Stimulated activated CD8-positive, alpha-beta memory T cell treated with anti-CD3 and anti-CD28 coated beads, Interleukin-4, amount 100 ng/mL, for 24 hours (primary cell): Measurements from ENCODE around the gene HJURP.

Experiments used
- DNase-seq: peaks from one replicate; pipeline ENCODE4 v3.0.0-alpha.2; 2020; ENCODE audit warnings: low read depth

The HJURP gene

DNA sequence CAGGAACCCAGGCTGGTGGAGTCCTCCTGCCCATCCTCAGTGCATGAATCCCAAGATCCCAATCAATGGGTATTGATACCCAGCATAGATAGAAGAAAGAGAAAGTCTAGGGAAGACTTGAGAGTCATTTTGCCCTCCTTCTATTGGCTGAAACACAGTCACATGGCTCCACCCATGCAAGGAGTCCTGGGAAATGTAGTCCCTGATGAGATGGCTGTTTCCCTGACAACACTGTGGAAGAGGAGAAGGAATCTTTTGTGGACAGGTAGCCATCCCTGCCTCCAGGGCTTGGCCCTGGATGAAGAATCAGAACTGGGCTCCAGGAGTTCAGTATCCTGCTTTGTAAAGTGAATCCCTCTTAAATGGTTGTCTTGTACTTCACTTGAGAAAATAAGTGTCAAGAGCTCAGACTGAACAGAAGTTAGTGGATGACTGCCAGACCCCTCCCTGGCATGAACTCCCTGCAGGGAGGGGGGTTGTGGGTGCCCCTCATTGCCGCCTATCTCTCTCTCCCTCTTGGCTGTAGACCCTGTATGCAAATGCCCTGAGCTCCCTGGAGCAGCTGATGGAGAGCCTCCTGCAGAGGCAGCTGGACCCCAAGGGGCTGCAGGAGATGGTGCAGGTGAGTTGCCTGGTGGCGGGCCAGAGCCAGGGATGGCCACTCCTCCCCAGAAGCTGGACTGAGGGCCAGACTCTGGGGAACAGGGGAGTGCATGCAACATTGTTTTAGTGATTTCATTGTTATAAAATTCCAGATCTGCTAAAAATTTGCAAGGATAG lies 40.1 kb downstream of the HJURP start:
- DNase-seq = no peak

DNA sequence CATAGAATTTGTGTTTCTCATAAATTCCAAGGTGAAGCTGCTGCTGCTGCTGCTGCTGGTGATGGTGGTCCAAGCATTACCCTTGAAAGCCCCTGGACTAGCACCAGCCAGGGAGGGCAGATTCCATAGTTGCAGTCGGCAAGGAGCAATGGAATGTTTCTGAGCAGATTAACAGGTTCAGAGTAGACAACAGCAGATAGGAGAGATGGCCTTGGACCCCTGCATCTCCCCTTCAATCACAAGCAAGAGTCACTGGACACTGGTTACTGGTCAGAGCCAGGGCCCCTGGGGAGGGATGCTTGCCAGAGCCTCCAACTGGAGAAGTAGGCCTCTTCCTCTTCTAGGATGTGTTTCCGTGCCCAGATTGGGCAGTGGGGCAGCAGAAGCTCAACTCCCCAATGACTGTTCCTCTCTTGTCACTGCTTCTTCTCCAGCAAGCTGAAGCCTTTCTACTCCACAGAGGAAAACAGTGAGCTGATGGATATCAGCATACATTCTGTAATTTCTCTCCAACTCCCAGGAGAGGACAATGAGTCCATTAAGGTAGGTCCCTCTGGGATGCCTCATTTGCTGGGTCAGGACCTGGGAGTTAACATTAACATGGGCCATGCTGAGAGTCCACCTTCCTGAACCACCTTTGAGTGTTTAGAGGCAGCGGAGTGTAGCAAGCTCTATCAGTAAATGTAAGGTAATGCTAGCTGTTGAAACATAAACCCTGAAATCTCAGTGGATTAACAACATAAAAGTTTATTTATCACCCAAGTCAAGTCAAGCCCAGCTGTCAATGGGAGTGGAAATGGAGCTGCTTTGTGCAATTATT lies 40.9 kb downstream of the HJURP start:
- DNase-seq = no peak

DNA sequence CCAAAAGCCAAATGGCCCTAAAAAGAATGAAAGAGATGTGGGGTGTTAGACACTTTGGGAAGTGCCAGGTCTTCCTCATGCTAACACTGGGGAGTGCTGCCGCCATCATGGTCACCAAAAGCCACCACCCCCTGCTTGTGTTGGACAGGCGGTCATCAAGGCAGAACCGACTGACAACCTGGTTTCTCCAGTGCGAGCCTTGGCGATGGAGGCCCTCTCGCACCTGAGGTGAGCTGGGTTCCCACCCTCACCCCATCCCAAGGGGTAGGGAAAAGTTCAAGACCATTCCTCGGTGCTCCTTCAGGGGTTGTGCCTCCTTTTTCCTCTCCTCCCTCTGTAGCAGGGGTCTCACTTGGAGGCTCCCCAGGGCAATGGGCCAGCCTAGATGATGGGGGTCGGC lies 42.6 kb downstream of the HJURP start:
- no peak for DNase-seq

DNA sequence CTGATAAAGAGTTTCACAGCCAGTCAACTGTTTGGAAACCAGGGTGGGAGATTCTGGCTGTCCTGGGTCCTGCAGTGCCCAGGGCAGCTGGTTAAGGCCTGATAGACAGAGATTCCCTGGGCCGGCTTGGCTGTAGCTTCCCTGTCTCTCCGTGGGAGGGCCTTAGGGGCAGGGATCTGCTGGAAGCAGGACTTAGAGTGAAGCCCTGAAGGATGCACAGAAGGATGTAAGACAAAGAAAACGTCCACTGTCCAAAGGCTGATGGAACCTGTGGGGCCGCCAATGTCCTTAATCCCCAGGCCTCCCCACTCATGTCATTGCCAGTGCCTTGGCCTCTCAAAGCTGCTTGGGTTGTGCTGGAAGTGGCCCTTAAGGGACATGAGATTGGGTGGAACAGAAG lies 43.2 kb downstream of the HJURP start:
- DNase-seq = no peak

DNA sequence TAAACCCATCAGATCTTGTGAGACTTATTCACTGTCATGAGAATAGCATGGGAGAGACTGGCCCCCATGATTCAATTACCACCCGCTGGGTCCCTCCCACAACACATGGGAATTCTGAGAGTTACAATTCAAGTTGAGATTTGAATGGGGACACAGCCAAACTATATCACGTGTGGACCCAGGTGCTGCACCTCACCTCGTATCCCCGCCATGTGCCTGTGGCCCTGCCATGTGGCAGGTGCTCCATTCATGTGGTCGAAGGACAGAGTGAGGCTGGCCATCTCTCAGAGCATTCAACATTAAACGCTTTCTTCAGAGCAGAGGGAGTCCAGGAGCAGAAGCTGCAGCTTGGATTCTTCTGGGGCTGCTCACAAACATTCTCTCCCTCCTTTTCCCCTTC lies 44.0 kb downstream of the HJURP start:
- no peak for DNase-seq

DNA sequence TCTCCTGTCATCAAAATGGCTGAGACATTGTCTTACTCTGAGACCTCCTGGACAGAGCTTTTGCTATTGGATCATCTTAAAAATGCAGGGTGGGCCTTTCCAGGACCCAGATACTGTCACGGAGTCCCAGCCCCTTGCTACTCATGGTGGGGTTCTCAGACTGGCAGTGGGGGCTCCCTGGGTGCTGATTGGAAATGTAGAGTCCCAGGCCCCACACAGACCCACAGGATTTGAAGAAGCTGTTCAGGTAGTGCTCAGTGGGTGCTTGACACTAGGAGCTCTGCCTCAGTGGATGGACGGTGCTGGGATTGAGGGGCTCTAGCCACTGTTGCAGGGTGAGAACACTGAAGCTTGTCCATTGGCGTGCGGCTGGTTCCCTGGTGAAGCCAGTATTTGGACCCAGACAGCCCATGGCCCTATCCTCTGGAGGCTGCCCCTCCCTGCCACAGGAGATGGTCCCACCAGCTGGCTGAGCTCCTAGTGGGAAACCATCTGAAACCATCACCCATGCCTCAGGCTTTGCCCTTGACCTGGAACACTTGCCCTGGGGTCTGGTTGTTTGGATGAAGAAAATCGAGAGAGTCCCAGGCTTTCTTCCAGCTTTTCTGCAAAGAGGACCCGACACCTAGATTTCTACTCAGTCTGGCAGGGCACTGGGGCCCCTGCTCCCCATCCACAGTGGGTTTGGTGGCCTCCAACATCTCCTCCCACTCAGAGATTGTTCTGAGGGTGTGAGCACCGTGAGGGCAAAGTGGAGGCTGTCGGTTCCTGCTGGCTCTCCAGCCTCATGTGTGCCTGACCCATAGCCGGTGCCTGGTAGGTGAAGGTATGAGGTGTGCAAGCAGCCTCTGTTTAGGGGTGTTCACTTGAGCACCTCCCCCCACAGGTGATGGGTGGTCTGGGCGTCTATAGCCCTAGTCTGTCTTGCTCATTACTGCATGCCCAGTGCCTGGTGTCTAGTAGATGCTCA lies 46.1 kb downstream of the HJURP start:
- no peak for DNase-seq

DNA sequence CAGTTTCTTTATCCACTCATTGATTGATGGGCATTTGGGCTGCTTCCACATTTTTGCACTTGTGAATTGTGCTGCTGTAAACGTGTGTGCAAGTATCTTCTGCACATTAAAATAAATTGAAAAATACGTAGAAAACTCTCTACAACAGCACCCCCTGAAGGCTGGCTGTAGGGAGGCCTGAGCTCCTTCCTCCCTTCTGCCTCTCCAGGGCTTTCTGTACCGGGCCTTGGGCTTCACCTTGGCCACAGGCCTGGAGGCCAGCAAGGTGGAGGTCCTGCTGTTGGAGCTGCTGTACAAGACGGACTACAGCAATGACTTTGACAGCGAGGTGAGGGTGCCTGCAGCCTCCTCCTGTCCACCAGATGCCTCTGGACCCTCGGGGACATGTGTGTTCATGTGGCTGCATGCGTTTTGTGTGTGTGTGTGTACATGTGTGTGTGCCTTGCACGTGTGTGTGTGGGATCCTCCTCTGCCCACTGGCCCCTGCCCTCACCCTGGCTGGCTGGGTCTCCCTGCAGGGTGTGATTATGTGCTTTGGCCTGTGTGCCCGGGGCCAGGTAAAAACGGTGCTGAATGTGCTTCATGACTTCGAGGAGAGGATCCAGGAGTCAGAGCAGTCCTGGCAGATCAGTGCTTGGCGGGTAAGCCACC lies 47.0 kb downstream of the HJURP start:
- DNase-seq = no peak

DNA sequence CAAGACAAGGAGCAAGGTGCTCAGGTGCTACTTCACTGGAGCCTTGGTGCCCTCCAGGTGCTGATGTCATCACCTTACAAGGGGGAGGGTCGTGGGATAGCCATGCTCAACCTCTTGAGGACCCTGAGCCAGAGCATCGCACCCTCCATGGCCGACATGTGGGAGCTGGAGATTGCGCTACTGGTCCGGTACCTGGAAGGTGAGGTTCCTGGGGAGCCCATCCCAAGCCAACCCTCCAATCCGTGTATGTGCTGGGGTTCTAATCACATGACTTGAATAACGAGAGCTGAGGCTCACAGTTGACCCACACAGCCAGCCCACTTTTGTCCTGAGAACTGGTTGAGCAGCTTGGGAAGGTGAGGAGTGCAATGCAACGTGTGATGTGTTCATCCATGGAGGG lies 50.3 kb downstream of the HJURP start:
- no peak for DNase-seq

DNA sequence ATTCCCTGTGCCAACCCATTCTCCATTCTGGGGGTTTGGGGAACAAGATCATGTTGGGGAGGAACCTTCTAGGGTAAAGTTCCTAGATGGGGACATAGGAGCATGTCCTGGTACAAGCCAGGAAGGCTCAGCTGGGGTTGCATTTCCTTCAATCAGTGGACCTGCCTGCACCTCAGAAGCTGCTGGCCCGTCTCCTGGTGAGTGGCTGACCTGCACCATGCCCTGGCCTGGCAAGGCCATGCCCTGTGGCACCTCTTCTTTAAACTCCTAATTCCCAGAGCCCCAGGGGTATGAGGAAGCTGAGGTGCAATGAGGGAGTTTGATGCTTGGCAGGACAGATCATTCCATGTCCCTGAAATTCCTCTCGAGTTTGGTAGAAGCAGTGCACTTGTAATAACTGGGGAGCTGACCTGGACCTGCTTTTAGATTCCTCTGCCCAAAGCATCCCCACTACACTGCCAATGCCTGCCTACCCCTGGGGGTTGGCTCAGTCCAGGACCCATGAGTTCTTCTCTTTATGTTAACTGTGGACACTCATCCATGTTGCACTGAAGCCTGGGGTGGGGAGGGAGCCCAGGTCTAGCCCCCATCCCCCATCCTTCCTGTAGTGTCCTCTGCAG lies 50.9 kb downstream of the HJURP start:
- DNase-seq = no peak

DNA sequence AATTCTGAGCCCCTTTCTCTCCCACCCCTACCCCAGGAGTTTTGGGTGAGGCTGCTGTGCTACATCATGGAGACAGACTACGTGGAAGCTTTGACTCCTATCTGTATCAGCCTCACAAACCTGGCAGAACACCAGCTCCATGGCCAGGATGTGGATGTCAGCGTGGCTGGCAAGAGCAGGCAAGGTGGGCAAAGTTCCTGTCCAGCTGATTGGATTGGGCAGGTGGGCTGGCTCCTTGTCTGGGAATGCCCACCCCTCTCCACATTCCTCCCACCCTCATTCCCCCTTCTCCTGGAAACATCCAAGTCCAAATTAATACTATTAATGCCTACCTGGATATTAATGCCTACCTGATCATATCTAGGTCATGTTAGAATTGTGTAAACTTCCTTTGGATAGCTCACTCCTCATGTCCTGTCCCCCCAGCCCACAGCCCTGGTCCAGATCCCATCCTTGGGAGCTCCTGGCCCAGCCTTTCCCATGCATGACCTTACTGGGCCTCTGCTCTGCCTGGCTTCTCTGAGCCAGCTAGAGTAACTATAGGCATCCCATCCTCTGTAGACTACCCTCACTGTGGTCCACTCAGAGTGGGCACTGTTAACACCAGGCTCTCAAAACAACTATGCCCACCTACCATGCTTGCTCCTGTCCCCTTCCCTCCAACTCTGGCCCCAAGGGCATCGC lies 52.1 kb downstream of the HJURP start:
- DNase-seq = no peak

DNA sequence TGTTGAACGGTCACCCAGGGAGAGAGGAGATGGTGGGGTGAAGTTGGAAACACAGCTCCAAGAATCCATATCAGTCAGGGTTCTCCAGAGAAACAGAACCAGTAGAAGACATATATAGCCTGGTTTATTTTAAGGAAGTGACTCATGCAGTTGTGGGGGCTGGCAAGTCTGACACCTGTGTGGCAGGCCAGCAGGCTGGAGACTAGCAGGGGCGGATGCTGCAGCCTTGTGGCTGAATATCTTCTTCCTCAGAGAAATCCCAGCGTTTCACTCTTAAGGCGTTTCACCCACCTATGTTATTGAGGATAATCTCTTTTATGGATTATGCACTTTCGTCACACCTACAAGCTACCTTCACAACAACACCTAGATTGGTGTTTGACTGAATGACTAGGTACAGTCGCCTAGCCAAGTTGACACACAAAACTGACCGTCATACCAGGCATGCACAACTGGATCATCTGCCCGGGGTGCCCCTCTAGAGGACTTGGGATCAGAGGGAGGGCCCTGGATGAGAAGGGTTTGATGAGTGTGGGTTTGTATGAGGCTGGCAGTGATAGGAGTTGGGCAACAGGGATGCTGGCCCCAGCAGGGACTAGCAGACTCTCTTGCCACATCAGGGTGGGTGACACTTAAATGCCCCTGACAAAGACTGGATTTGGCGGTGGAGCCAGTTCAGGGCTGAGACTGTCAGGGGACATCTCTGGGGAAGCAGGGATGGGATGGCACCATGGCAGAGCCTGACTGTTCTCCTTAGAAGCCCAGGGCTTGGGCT lies 52.8 kb downstream of the HJURP start:
- no peak for DNase-seq

DNA sequence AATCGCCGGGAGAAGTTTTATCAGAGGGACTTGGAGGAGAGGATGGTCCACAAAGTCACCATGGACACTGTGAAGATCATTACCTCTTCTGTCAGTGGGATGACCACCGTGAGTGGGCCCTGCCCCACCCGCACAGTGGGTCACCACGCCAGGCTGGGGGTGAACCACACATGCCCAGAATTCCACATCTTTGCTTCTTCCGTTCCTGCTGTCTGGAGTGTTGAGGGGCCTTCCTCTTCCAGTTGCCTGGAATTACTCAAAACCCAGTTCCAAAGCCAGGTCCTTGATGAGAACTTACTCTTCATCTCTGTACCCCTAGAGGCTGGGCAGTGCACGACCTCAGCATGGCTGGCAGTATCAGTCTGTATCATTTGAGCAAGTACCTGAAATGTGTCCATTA lies 54.1 kb downstream of the HJURP start:
- DNase-seq = no peak

DNA sequence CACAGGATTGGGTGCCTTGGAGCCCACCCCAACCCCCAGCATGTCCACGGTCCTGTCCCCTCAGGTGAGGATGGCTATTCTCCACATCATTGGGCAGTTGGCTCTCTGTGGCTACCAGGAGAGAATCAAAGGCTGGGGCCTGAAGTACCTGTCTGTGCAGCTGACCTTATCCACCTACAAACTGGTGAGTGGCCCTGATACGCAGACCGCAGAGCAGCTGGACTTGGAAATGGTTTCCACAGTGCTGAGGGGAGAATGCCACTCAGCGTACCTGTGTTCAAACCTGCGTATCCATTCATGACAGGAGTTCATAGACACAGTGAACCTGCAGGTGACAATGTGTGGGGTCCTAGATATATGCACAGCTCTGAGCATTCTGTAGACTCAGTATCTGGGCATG lies 54.6 kb downstream of the HJURP start:
- no peak for DNase-seq

DNA sequence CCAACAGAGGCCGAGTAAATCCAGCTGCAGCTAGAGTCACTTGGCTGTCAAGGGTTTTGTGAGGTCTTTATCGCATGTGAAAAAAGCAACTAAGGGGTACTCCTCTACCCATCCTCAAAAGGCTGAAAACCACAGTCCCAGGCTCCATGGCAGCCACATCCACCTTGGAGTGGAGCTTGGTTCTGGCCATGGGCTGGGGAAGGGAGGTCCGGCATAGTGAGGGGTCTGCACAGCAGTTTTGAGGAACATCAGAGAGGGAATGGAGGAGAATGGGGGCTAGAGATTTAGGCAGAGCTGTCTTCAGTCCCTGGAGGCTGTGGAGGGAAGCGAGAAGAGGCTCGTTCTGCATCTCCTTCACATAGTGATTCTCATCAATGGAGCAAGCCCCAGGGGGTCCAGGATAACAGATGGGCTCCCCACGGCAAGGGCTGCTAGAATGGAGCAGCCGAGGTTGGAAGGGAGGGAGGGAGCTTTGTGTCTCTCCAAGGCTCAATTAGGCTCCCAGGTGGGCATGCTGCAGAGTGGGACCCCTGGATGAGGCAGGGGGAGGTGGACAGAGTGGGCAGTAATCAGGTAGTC lies 55.2 kb downstream of the HJURP start:
- DNase-seq = no peak

DNA sequence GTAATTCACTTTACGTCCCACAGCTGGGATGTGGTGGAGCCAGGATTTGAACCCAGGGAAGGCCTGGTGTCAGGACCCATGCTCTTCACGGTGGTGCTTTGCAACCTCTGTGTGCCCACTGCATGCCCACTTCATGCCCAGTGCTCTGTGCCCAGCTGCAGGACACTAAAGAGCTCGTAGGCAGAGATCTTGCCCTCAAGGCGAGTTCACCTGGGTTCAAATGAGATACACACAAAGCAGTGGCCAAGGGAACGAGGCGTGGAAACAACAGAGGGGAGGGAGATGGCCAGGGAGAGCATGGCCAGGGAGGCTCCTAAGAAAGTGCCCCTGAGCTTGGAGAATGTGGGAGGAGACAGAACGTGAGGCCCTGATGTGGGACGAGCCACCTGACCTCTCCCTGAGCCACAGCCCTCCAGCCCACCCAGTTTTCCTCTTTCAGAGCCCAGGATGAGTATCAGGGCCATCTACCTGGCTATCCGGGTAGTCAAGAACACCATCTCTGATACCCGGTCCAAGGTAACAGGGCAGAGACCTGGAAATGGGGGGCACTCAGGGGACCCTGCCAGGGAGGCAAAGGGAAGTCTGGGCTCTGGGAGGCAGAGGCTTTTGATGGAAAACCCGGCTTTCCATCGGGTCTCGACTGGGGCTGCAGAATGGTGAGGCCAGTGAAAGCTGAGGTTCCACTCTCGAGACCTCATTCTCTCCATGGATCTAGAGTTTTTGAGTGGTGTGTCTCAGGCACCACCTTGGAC lies 55.8 kb downstream of the HJURP start:
- no peak for DNase-seq

DNA sequence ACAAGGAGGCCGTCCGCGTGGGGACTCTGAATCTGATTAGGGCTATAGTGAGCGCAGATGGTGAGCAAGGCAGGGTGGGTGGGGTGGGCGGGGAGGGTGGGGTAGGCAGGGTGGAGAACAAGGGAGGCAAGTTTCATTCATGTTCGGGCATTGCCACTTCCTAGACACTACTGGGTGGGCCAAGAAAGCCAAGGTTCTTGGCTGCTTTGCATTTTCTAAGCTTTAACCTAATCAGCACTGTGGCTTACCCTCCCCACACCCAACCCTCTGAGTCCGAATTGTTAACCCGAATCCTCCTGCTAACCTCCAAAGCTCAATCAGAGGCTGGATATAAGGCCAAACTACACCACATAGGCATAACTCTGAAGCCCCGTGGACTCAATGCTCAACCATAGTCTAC lies 58.1 kb downstream of the HJURP start:
- no peak for DNase-seq

DNA sequence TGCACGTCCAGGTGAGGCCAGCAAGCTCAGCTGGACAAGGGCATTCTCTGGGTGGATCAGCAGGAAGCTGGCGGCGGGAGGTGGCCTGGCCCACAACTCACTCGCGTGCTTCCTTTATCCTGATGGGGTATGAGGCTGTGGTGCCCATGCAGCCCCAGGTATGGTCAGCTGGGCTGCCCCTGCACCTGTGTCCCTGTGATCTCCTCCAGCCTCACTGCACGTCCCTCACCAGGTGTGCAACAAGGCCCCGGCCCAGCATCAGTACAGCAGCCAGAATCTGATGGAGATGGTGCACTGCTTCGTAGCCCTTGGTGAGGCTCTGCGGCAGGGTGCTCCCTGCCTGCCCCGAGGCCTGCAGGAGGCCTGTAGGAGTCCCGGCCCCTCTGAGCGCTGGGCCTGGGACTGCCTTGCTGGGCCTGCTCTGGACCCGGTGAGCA lies 58.6 kb downstream of the HJURP start:
- DNase-seq = no peak

DNA sequence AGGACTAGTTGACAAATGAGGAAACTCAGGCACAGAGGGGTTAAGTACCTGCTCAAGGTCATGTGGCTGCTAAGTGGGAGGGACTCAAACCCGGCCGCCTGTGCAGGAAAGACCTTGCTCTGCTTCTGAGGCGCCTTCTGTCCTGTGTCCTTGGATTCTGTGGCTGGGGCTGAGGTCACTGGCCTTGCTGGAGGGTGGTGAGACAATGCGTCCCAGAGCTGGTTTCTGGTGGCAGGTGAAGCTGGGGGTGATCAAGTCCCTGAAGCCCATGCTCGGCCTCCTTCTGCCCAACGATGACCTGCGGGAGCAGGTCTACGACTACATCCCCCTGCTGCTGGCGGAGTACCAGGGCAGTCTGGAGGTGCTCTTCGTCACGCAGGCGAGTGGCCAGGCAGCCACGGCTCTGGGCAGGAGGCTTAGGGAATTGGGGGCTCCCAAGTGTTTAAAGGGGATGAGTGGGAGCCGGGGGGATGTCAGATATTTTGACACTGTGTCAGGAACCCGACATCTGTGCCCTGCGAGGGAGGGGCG lies 60.1 kb downstream of the HJURP start:
- DNase-seq = no peak
